Ishikawa (cell line): ENCODE data around the gene RXRA.

Experiments used
- CEBPB ChIP-seq: IDR thresholded peaks from 2 replicates; pipeline ENCODE4 v1.6.1; 2012
- CREB1 ChIP-seq: IDR thresholded peaks from 2 replicates; pipeline ENCODE4 v1.6.1; 2012; ENCODE audit warnings: low read depth
- EGR1 ChIP-seq: IDR thresholded peaks from 2 replicates; pipeline ENCODE4 v1.6.1; 2012
- EP300 ChIP-seq: IDR thresholded peaks from 2 replicates; pipeline ENCODE4 v1.6.1; 2012; ENCODE audit warnings: borderline replicate concordance
- FOXM1 ChIP-seq: IDR thresholded peaks from 2 replicates; pipeline ENCODE4 v1.6.1; 2012; ENCODE audit warnings: low read depth, borderline replicate concordance
- NFIC ChIP-seq: IDR thresholded peaks from 2 replicates; pipeline ENCODE4 v1.6.1; 2012
- RAD21 ChIP-seq: IDR thresholded peaks from 2 replicates; pipeline ENCODE4 v1.6.1; 2012; ENCODE audit warnings: low read depth
- TAF1 ChIP-seq: IDR thresholded peaks from 2 replicates; pipeline ENCODE4 v1.6.1; 2012; ENCODE audit warnings: low read depth, mild to moderate bottlenecking
- TCF12 ChIP-seq: IDR thresholded peaks from 2 replicates; pipeline ENCODE4 v1.6.1; 2012; ENCODE audit warnings: low read depth
- TEAD4 ChIP-seq: IDR thresholded peaks from 2 replicates; pipeline ENCODE4 v1.6.1; 2012
- YY1 ChIP-seq: IDR thresholded peaks from 2 replicates; pipeline ENCODE4 v1.6.1; 2012; ENCODE audit warnings: low read depth
- ZBTB7A ChIP-seq: IDR thresholded peaks from 2 replicates; pipeline ENCODE4 v1.6.1; 2012; ENCODE audit warnings: low read depth
- TF ChIP-seq, protein P1 (sequence below): IDR thresholded peaks from 2 replicates; pipeline ENCODE4 v1.6.1; 2012
- TF ChIP-seq, protein P2 (sequence below): IDR thresholded peaks from 2 replicates; pipeline ENCODE4 v1.6.1; 2012
- TF ChIP-seq, protein P3 (sequence below): IDR thresholded peaks from 2 replicates; pipeline ENCODE4 v1.6.1; 2012; ENCODE audit warnings: low read depth, mild to moderate bottlenecking

RXRA gene

DNA sequence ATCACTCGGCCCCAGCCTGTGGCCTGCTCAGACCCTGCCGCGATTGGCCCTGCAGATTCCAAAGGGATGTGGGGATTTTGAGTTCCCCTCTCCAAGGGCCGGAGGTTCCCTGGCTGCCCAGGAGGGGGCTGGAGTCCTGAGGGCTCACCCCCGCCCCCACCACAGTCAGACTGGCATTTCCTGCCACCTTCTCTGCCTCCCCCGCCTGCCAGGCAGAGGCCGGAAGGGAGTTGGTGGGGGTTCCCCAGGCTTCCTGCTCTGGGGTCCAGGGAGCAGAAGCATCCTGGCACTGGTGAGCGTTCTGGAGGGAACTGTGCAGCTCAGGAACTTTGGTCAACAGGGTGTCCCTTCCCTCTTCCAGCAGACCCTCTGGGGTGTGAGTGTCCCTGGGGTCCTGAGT is 70.6 kb downstream of the RXRA start:
- TF ChIP-seq, protein P1, sequence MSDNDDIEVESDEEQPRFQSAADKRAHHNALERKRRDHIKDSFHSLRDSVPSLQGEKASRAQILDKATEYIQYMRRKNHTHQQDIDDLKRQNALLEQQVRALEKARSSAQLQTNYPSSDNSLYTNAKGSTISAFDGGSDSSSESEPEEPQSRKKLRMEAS = no peak
- TF ChIP-seq TEAD4 (no peak), EP300 (no peak), ZBTB7A (no peak), NFIC (no peak), EGR1 (no peak), TAF1 (no peak)
- TF ChIP-seq, protein P2, sequence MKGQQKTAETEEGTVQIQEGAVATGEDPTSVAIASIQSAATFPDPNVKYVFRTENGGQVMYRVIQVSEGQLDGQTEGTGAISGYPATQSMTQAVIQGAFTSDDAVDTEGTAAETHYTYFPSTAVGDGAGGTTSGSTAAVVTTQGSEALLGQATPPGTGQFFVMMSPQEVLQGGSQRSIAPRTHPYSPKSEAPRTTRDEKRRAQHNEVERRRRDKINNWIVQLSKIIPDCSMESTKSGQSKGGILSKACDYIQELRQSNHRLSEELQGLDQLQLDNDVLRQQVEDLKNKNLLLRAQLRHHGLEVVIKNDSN = no peak
- TF ChIP-seq, protein P3, sequence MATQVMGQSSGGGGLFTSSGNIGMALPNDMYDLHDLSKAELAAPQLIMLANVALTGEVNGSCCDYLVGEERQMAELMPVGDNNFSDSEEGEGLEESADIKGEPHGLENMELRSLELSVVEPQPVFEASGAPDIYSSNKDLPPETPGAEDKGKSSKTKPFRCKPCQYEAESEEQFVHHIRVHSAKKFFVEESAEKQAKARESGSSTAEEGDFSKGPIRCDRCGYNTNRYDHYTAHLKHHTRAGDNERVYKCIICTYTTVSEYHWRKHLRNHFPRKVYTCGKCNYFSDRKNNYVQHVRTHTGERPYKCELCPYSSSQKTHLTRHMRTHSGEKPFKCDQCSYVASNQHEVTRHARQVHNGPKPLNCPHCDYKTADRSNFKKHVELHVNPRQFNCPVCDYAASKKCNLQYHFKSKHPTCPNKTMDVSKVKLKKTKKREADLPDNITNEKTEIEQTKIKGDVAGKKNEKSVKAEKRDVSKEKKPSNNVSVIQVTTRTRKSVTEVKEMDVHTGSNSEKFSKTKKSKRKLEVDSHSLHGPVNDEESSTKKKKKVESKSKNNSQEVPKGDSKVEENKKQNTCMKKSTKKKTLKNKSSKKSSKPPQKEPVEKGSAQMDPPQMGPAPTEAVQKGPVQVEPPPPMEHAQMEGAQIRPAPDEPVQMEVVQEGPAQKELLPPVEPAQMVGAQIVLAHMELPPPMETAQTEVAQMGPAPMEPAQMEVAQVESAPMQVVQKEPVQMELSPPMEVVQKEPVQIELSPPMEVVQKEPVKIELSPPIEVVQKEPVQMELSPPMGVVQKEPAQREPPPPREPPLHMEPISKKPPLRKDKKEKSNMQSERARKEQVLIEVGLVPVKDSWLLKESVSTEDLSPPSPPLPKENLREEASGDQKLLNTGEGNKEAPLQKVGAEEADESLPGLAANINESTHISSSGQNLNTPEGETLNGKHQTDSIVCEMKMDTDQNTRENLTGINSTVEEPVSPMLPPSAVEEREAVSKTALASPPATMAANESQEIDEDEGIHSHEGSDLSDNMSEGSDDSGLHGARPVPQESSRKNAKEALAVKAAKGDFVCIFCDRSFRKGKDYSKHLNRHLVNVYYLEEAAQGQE = no peak

DNA sequence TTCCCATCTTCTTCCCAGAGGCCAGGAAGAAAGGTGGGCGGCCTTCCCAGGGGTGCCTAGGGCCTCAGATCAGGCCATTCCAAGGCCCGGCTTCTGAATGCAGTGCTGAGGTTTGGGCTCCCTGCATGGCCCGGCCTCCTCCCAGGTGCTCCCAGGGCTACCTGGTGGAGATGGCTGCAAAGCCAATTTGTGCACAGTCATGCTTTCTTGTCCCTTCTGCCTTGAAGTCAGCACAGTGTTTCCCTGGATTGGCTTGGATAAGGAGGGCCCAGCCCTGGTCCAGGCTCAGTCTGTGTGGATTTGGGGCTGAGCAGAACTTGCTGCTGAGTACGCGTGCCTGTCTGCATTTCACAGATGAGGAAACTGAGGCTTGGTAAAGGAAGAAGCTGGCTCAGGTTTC is 72.5 kb downstream of the RXRA start:
- TF ChIP-seq FOXM1 = no peak
- no peak for TF ChIP-seq TCF12
- TF ChIP-seq TAF1 = no peak
- no peak for TF ChIP-seq CEBPB
- no peak for TF ChIP-seq EP300
- TF ChIP-seq, protein P3 = no peak
- TF ChIP-seq YY1 = no peak
- TF ChIP-seq, protein P2 = no peak
- no peak for TF ChIP-seq ZBTB7A
- no peak for TF ChIP-seq NFIC
- TF ChIP-seq, protein P1 = no peak
- TF ChIP-seq RAD21 = no peak
- no peak for TF ChIP-seq EGR1
- TF ChIP-seq CREB1 = no peak
- TF ChIP-seq TEAD4 = no peak

DNA sequence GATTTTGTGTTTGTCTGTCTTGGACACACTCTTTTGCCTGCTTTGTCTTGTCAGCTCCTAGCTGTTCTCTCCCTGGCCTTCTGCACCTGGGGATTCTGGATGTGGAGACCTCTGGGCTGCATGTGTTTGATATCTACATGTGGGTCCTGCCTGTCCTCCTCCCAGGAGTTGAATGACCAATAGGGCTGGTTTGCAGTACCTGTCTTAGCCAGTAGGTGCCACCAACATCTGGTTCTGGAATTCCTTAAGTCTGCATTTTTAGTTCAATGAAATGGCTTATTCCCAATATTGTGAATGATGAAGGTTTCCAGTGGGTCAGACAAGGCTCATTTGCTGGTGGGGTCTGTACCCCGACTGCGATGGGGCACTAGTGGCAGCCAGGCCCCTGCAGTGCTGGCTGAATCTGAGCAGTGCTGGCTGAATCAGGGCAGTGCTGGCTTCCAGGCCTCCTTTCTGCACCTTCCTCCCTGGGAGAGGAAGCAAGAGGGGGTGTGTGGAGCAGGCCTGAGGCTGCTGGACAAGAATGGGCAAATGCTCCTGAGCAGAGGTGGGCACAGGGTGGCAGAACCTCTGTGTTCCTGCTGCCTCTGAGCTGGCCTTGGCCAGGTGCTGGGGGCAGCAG is 73.3 kb downstream of the RXRA start:
- peak; percentile 28; the same call in 1 of the 2 replicates for TF ChIP-seq RAD21
- no peak for TF ChIP-seq FOXM1

DNA sequence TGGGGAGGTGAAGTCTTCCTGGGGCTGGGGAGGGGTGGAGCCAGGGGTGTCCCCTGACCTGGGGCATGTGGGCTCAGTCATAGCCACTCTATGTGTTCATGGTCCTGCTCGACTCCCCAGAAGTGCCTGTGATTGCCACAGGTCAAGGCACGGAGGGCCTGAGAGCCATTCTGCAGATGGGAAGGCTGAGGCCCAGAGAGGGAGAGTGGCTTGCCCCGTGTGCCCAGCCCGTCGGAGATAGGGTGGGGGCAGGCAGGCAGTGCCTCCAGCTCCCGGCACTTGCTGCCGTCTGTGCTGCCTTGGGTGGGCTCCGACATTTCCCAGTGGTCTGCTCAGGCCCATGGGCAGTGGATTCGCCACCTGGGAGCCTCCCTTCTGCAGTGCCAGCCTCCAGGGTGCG is 74.0 kb downstream of the RXRA start:
- TF ChIP-seq NFIC = no peak
- TF ChIP-seq TEAD4 = no peak
- no peak for TF ChIP-seq CEBPB
- TF ChIP-seq, protein P2 = no peak
- TF ChIP-seq, protein P3 = no peak
- no peak for TF ChIP-seq YY1
- TF ChIP-seq ZBTB7A = no peak
- no peak for TF ChIP-seq CREB1
- no peak for TF ChIP-seq RAD21
- TF ChIP-seq, protein P1 = no peak
- no peak for TF ChIP-seq TAF1
- TF ChIP-seq FOXM1 = no peak
- TF ChIP-seq TCF12 = no peak
- no peak for TF ChIP-seq EGR1
